Vagina (tissue), 2 donors: ENCODE data around the gene NEK8. TPM values are rescaled to one million over a fixed set of nuclear protein-coding genes. Genes with fewer than 3 reads are reported as not detected.
"Not testable (repeated sequence)": the region's sequence is repeated elsewhere in the genome, so short reads cannot be mapped to it uniquely, and the experiment has no call there.

ENCODE experiments used
- DNase-seq, 2 donors: peaks; one replicate each; pipeline ENCODE4 v3.0.0-alpha.2; 2017; ENCODE audit errors: extremely low spot score in 2 of 2
- H3K27ac ChIP-seq: fragments of 200-600 bp; sonication (generic); one replicate; pipeline ENCODE4 v1.5.1; 2019
- H3K27me3 ChIP-seq: fragments of 200-600 bp; sonication (generic); one replicate; pipeline ENCODE4 v1.5.1; 2019
- H3K36me3 ChIP-seq, 2 donors: fragments of 200-600 bp; sonication (generic); one replicate each; pipeline ENCODE4 v1.5.1; 2017 to 2019
- H3K4me1 ChIP-seq: fragments of 200-600 bp; sonication (generic); one replicate; pipeline ENCODE4 v1.5.1; 2019
- H3K4me3 ChIP-seq, 2 donors: fragments of 200-600 bp; sonication (generic); 1 replicate in 1 of 2; 2 replicates in 1 of 2; pipeline ENCODE4 v1.5.1; 2016 to 2019
- H3K9me3 ChIP-seq: fragments of 200-600 bp; sonication (generic); one replicate; pipeline ENCODE4 v1.5.1; 2019
- POLR2A ChIP-seq, 2 donors: fragments of 450-650 bp; IDR thresholded peaks; one replicate each; pipeline ENCODE4 v1.6.1; 2017; ENCODE audit warnings: antibody characterized with exemption in 2 of 2, mild to moderate bottlenecking in 2 of 2, moderate library complexity in 2 of 2
- POLR2AphosphoS5 ChIP-seq, 2 donors: sonication (generic); formaldehyde crosslinking; IDR thresholded peaks; one replicate each; pipeline ENCODE4 v1.9.0; 2017; ENCODE audit warnings: antibody characterized with exemption in 2 of 2, mild to moderate bottlenecking in 2 of 2, low read depth in 1 of 2; ENCODE audit not compliant: insufficient read depth in 1 of 2
- intact Hi-C: fragments of 100-400 bp; cut with DNase I; formaldehyde crosslinking; loops from one replicate; pipeline ENCODE4 v1.15.1; 2023
- total RNA-seq: library from RNA; depleted of rRNA; stranded (reverse); fragments of >200 nt; gene quantifications from one replicate; pipeline ENCODE4 v1.2.3, GENCODE V29; 2016
- TF ChIP-seq, protein P1 (sequence below), 3 experiments: fragments of 450-650 bp in 2 of 3; fragments of 200-600 bp in 1 of 3; sonication (generic) in 1 of 3; IDR thresholded peaks; one replicate each; pipeline ENCODE4 v1.5.1; 2017 to 2019; ENCODE audit warnings: antibody characterized with exemption in 3 of 3, mild to moderate bottlenecking in 2 of 3, moderate library complexity in 2 of 3

The NEK8 gene
- total RNA-seq, 1 donor from 2014 or later, result 0.98 TPM

- intact Hi-C loops, result no loop called here
- no peak for DNase-seq
- no peaks in the 10 kb centered on the region for H3K27me3 ChIP-seq
- TF ChIP-seq POLR2AphosphoS5 (IDR thresholded peaks at IDR 0.05; ENCODE audit: insufficient read depth in 1 of 2, low read depth in 1 of 2) (no peak), POLR2A (IDR thresholded peaks at IDR 0.05) (no peak)
- TF ChIP-seq, protein P1, sequence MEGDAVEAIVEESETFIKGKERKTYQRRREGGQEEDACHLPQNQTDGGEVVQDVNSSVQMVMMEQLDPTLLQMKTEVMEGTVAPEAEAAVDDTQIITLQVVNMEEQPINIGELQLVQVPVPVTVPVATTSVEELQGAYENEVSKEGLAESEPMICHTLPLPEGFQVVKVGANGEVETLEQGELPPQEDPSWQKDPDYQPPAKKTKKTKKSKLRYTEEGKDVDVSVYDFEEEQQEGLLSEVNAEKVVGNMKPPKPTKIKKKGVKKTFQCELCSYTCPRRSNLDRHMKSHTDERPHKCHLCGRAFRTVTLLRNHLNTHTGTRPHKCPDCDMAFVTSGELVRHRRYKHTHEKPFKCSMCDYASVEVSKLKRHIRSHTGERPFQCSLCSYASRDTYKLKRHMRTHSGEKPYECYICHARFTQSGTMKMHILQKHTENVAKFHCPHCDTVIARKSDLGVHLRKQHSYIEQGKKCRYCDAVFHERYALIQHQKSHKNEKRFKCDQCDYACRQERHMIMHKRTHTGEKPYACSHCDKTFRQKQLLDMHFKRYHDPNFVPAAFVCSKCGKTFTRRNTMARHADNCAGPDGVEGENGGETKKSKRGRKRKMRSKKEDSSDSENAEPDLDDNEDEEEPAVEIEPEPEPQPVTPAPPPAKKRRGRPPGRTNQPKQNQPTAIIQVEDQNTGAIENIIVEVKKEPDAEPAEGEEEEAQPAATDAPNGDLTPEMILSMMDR (IDR thresholded peaks at IDR 0.05), result no peak
- peak overlapping the region; percentile 75 to 91 for H3K4me3 ChIP-seq
- H3K27ac ChIP-seq, result peak overlapping the region; percentile 93
- H3K4me1 ChIP-seq, result peaks cover 66% of the 10 kb centered on the region
- H3K9me3 ChIP-seq, result no peaks in the 10 kb centered on the region
- peaks cover 0 to 33% of the 10 kb centered on the region in 2 donors for H3K36me3 ChIP-seq
Observed at GRCh38 chr17:28718333-28719020, 10.1 kb upstream of the NEK8 start.

GRCh38 chr17:28719021-28719433 is 9.6 kb upstream of the NEK8 start:
- Histone ChIP-seq H3K36me3 (peaks cover 0 to 35% of the 10 kb centered on the region in 2 donors), H3K4me1 (peaks cover 70% of the 10 kb centered on the region), H3K27me3 (no peaks in the 10 kb centered on the region), H3K9me3 (no peaks in the 10 kb centered on the region), H3K27ac (peak overlapping the region; percentile 93), H3K4me3 (peak overlapping the region; percentile 91 to 98)
- intact Hi-C loops, result no loop called here
- TF ChIP-seq POLR2AphosphoS5 (IDR thresholded peaks at IDR 0.05; ENCODE audit: insufficient read depth in 1 of 2, low read depth in 1 of 2) (no peak), POLR2A (IDR thresholded peaks at IDR 0.05) (no peak)
- TF ChIP-seq, protein P1 (IDR thresholded peaks at IDR 0.05), result no peak
- DNase-seq, result no peak

DNA sequence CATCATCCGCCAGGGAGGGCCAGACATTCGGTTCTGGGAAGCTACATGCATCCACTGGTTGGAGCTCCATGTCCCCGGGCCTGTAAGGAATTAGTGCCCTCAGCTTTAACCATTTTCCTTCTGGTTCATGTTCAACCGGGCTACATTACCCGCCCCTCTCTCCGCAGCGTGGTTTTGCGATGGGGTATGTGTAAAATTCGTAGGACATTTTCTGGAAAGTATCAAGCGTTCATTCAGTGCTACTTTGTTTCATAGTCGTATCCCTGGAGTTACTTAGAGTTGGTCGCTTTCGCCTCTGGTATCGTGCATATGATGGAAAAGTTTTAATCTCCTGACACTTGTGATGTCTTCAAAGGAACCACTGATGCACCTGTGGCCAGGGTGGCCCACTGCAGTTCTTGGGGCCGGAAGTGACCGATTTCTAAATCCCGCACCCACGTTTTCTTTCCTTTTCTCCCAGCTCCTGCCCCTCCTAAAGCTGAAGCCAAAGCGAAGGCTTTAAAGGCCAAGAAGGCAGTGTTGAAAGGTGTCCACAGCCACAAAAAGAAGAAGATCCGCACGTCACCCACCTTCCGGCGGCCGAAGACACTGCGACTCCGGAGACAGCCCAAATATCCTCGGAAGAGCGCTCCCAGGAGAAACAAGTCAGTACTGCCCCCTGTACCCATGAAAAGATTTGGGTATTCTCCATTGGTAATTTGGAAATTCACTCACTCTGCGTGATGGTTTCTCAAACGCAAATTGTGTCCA is 8.2 kb upstream of the NEK8 start:
- no peak for DNase-seq
- H3K9me3 ChIP-seq, result no peaks in the 10 kb centered on the region
- TF ChIP-seq, protein P1 (IDR thresholded peaks at IDR 0.05), result no peak
- TF ChIP-seq POLR2A (IDR thresholded peaks at IDR 0.05), result no peak
- no peak for TF ChIP-seq POLR2AphosphoS5 (IDR thresholded peaks at IDR 0.05; ENCODE audit: insufficient read depth in 1 of 2, low read depth in 1 of 2)
- H3K36me3 ChIP-seq, result peaks cover 0 to 34% of the 10 kb centered on the region in 2 donors
- H3K27me3 ChIP-seq, result no peaks in the 10 kb centered on the region
- intact Hi-C loops, result no loop called here
- peak overlapping the region; percentile 91 to 98 for H3K4me3 ChIP-seq
- H3K4me1 ChIP-seq, result peaks cover 74% of the 10 kb centered on the region
- H3K27ac ChIP-seq, result peak overlapping the region; percentile 93

GRCh38 chr17:28720997-28721329 is 7.6 kb upstream of the NEK8 start:
- intact Hi-C loops, H3K27me3 ChIP-seq, H3K9me3 ChIP-seq, DNase-seq: not testable (repeated sequence)
- H3K4me3 ChIP-seq, result peak overlapping the region; percentile 91 to 98
- H3K36me3 ChIP-seq, result peaks cover 0 to 31% of the 10 kb centered on the region in 2 donors
- H3K27ac ChIP-seq, result peak overlapping the region; percentile 93
- peaks cover 80% of the 10 kb centered on the region for H3K4me1 ChIP-seq

- Histone ChIP-seq H3K4me3 (no peak overlapping the region), H3K27me3 (no peaks in the 10 kb centered on the region), H3K4me1 (peaks cover 65% of the 10 kb centered on the region), H3K9me3 (no peaks in the 10 kb centered on the region), H3K36me3 (peaks cover 0 to 31% of the 10 kb centered on the region in 2 donors), H3K27ac (no peak overlapping the region)
- no peak for TF ChIP-seq POLR2A (IDR thresholded peaks at IDR 0.05)
- TF ChIP-seq, protein P1 (IDR thresholded peaks at IDR 0.05), result no peak
- TF ChIP-seq POLR2AphosphoS5 (IDR thresholded peaks at IDR 0.05; ENCODE audit: insufficient read depth in 1 of 2, low read depth in 1 of 2), result no peak
- intact Hi-C loops, result no loop called here
- DNase-seq, result no peak
Observed at GRCh38 chr17:28722417-28723158, 6.0 kb upstream of the NEK8 start.
